Measurements from ENCODE around the gene KCNRG. TPM values are rescaled to one million over a fixed set of nuclear protein-coding genes. Genes with fewer than 3 reads are reported as not detected.

The KCNRG gene
- polyA plus RNA-seq, 1 experiment = 2.1 TPM

- Histone ChIP-seq H3K9me3 (ENCODE audit: control insufficient read depth, insufficient read depth, low read length) (no peaks in the 10 kb centered on the region), H3K27me3 (ENCODE audit: control insufficient read depth, insufficient read depth, low read length) (no peaks in the 10 kb centered on the region), H3K27ac (ENCODE audit: low read depth, low read length) (no peak overlapping the region), H3K4me3 (ENCODE audit: low read depth, low read length) (no peak overlapping the region)
- ChIA-PET POLR2A (interaction anchor here (0.7 to 1.2 kb wide), 4 partner anchors 20 to 103 kb away, joined by 3 to 6 read pairs (median 4); partner anchors contain the start of genes SPRYD7 and TRIM13), CTCF (interaction anchor here (0.5 to 3.5 kb wide), 49 partner anchors 10 to 1093 kb away, joined by 3 to 21 read pairs (median 4); partner anchors contain the start of genes SPRYD7 and TRIM13)
- peak; percentile 92 for TF ChIP-seq CTCF (IDR thresholded peaks at IDR 0.05; ENCODE audit: low read depth, low read length)
- DNase-seq (ENCODE audit: low read depth, low spot score) = peak; percentile 34
These were observed 38.7 kb upstream of the KCNRG start for GRCh38 chr13:49976314-49977258.

GRCh38 chr13:49977992-49978391 lies 37.3 kb upstream of the KCNRG start:
- no peaks in the 10 kb centered on the region for H3K9me3 ChIP-seq (ENCODE audit: control insufficient read depth, insufficient read depth, low read length)
- no peaks in the 10 kb centered on the region for H3K27me3 ChIP-seq (ENCODE audit: control insufficient read depth, insufficient read depth, low read length)
- no peak for DNase-seq (ENCODE audit: low read depth, low spot score)
- no peak overlapping the region for H3K4me3 ChIP-seq (ENCODE audit: low read depth, low read length)
- ChIA-PET CTCF (interaction anchor here (0.6 to 3.5 kb wide), 14 partner anchors 19 to 1077 kb away, joined by 3 to 21 read pairs (median 4); partner anchors contain the start of genes SPRYD7 and TRIM13), POLR2A (interaction anchor here (0.9 kb wide), 1 partner anchor 42 kb away, joined by 3 read pairs; the partner anchor contains the start of gene SPRYD7)
- no peak for TF ChIP-seq CTCF (IDR thresholded peaks at IDR 0.05; ENCODE audit: low read depth, low read length)
- H3K27ac ChIP-seq (ENCODE audit: low read depth, low read length) = no peak overlapping the region

- Histone ChIP-seq H3K9me3 (ENCODE audit: control insufficient read depth, insufficient read depth, low read length) (no peaks in the 10 kb centered on the region), H3K27ac (ENCODE audit: low read depth, low read length) (no peak overlapping the region), H3K27me3 (ENCODE audit: control insufficient read depth, insufficient read depth, low read length) (no peaks in the 10 kb centered on the region), H3K4me3 (ENCODE audit: low read depth, low read length) (no peak overlapping the region)
- no peak for DNase-seq (ENCODE audit: low read depth, low spot score)
- no peak for TF ChIP-seq CTCF (IDR thresholded peaks at IDR 0.05; ENCODE audit: low read depth, low read length)
- POLR2A ChIA-PET = no interaction called here
- CTCF ChIA-PET = interaction anchor here (1.2 kb wide), 1 partner anchor 17 kb away, joined by 3 read pairs; the partner anchor contains the start of gene TRIM13
These were observed 35.0 kb upstream of the KCNRG start for GRCh38 chr13:49980266-49980665.

GRCh38 chr13:49985129-49985528 lies 30.1 kb upstream of the KCNRG start:
- TF ChIP-seq CTCF (IDR thresholded peaks at IDR 0.05; ENCODE audit: low read depth, low read length) = no peak
- Histone ChIP-seq H3K9me3 (ENCODE audit: control insufficient read depth, insufficient read depth, low read length) (no peaks in the 10 kb centered on the region), H3K27ac (ENCODE audit: low read depth, low read length) (no peak overlapping the region), H3K4me3 (ENCODE audit: low read depth, low read length) (no peak overlapping the region), H3K27me3 (ENCODE audit: control insufficient read depth, insufficient read depth, low read length) (no peaks in the 10 kb centered on the region)
- no peak for DNase-seq (ENCODE audit: low read depth, low spot score)
- ChIA-PET POLR2A (no interaction called here), CTCF (interaction anchor here (0.7 to 2.5 kb wide), 3 partner anchors 9 to 63 kb away, joined by 5 to 13 read pairs (median 5); no protein-coding TSS in a partner anchor)

Measured in AG04450 (cell line).